Astrocyte of the cerebellum (primary cell): ENCODE data around the gene DHRS7.
A peak's percentile ranks its signal among the peaks of the same experiment; 100 is the strongest.

Source experiments
- DNase-seq: peaks from one replicate; pipeline ENCODE4 v3.0.0-alpha.2; 2011; ENCODE audit warnings: low read depth
- H3K4me3 ChIP-seq: 2 replicates; pipeline ENCODE4 v1.5.1; 2011; ENCODE audit warnings: mild to moderate bottlenecking, low read depth, low read length, moderate library complexity
- CTCF ChIP-seq: IDR thresholded peaks from 2 replicates; pipeline ENCODE4 v1.5.1; 2012; ENCODE audit warnings: low read length, low read depth, moderate library complexity, mild to moderate bottlenecking; ENCODE audit errors: missing control alignments
- in situ Hi-C: cut with HindIII; loops from 2 replicates; pipeline ENCODE4 v1.10.0; 2017; ENCODE audit warnings: low sequenced_read_pairs

Gene DHRS7

GRCh38 chr14:60196291-60196690 is 31.1 kb upstream of the DHRS7 start:
- no peak for DNase-seq
- TF ChIP-seq CTCF = no peak
- no peak overlapping the region for H3K4me3 ChIP-seq

GRCh38 chr14:60195179-60195810 is 30.1 kb upstream of the DHRS7 start:
- TF ChIP-seq CTCF = no peak
- in situ Hi-C loops = no loop called here
- no peak overlapping the region for H3K4me3 ChIP-seq
- DNase-seq = no peak

More at GRCh38 chr14:60196291-60196690, 31.1 kb upstream of the DHRS7 start:
- in situ Hi-C loops = no loop called here

- no peak for TF ChIP-seq CTCF
- in situ Hi-C loops = no loop called here
- no peak overlapping the region for H3K4me3 ChIP-seq
- DNase-seq = no peak
Measured at GRCh38 chr14:60189923-60190840, 25.0 kb upstream of the DHRS7 start.

GRCh38 chr14:60188696-60189095 is 23.5 kb upstream of the DHRS7 start:
- no peak for TF ChIP-seq CTCF
- DNase-seq = no peak
- H3K4me3 ChIP-seq = no peak overlapping the region
- in situ Hi-C loops = no loop called here

- TF ChIP-seq CTCF = peak; percentile 21
- in situ Hi-C loops = no loop called here
- no peak overlapping the region for H3K4me3 ChIP-seq
- DNase-seq = no peak
Measured at GRCh38 chr14:60188115-60188514, 22.9 kb upstream of the DHRS7 start.

GRCh38 chr14:60184905-60185555 is 19.8 kb upstream of the DHRS7 start:
- TF ChIP-seq CTCF = no peak
- H3K4me3 ChIP-seq = no peak overlapping the region
- DNase-seq = no peak
- in situ Hi-C loops = no loop called here
